Measurements from ENCODE around the gene PPIF. TPM values are rescaled to one million over a fixed set of nuclear protein-coding genes. Genes with fewer than 3 reads are reported as not detected.
"Not testable (repeated sequence)": the region's sequence is repeated elsewhere in the genome, so short reads cannot be mapped to it uniquely, and the experiment has no call there.

Gene PPIF
- total RNA-seq, 3 donors from 2014 or later: 54.6 to 88.5 (median 77.3) TPM

GRCh38 chr10:79329529-79329928, 17.7 kb upstream of the PPIF start:
- Histone ChIP-seq H3K9me3 (no peaks in the 10 kb centered on the region), H3K4me3 (no peak overlapping the region), H3K4me1 (ENCODE audit: low read depth) (no peaks in the 10 kb centered on the region), H3K36me3 (ENCODE audit: low read depth) (no peaks in the 10 kb centered on the region)
- intact Hi-C loops (cut with DNase I, micrococcal nuclease): no loop called here
- no peak for TF ChIP-seq CTCF (IDR thresholded peaks at IDR 0.05)
- DNase-seq (peak in 1 of 3 donors; percentile 40), ATAC-seq (peak; percentile 71)

DNA sequence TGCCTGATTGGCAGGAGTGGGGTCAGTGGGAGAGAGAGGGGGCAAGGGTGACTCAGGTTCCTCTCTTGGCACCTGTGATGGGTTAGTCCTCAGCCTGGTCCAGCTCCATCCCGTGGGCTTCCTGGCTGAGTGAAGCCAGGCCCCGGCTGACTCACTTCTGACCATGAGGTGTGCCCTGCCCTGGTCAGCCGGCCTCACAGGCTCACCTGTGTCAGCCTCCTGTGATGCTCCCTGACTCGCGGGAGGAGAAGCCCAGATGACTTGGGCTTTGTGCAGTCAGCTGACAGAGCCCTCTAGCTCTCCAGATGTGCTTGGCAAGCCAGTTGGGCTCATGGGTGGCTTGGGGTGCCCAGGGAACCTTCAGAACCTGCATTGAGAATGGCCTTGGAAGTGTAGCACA, 16.0 kb upstream of the PPIF start:
- TF ChIP-seq CTCF (IDR thresholded peaks at IDR 0.05): no peak
- peak; percentile 37 for ATAC-seq
- H3K9me3 ChIP-seq: no peaks in the 10 kb centered on the region
- intact Hi-C loops (cut with DNase I, micrococcal nuclease): no loop called here
- DNase-seq: peak in 1 of 3 donors; percentile 64
- no peaks in the 10 kb centered on the region for H3K4me1 ChIP-seq (ENCODE audit: low read depth)
- H3K36me3 ChIP-seq (ENCODE audit: low read depth): no peaks in the 10 kb centered on the region
- H3K4me3 ChIP-seq: no peak overlapping the region

- Histone ChIP-seq H3K4me1 (ENCODE audit: low read depth) (no peaks in the 10 kb centered on the region), H3K9me3 (no peaks in the 10 kb centered on the region), H3K36me3 (ENCODE audit: low read depth) (no peaks in the 10 kb centered on the region), H3K4me3 (no peak overlapping the region)
- DNase-seq: peak in 1 of 3 donors; percentile 63
- intact Hi-C loops (cut with DNase I, micrococcal nuclease): no loop called here
- TF ChIP-seq CTCF (IDR thresholded peaks at IDR 0.05): no peak
- peak; percentile 38 for ATAC-seq
Observed at GRCh38 chr10:79331709-79332108, 15.6 kb upstream of the PPIF start.

- DNase-seq; H3K4me3 ChIP-seq; ATAC-seq; intact Hi-C loops (cut with DNase I, micrococcal nuclease); H3K4me1 ChIP-seq (ENCODE audit: low read depth); H3K36me3 ChIP-seq (ENCODE audit: low read depth); H3K9me3 ChIP-seq: not testable (repeated sequence)
Observed at GRCh38 chr10:79332610-79333315, 14.5 kb upstream of the PPIF start.

DNA sequence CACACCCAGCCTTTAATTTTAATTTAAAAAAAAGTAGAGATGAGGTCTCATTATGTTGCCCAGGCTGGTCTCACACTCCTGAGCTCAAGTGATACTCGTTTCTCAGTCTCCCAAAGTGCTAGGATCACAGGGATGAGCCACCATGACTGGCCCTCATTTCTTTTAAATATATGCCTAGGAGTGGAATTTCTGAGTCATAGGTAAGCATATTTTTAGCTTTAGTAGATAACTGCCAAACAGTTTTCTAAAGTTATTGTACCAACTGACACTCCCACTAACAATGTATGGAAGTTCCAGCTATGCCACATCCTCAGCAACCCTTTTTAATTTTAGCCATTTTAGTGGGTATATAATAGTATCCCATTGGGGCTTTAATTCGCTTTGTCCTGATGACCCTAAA, 13.8 kb upstream of the PPIF start:
- no peaks in the 10 kb centered on the region for H3K9me3 ChIP-seq
- H3K4me3 ChIP-seq: no peak overlapping the region
- no peak for TF ChIP-seq CTCF (IDR thresholded peaks at IDR 0.05)
- intact Hi-C loops (cut with DNase I, micrococcal nuclease): no loop called here
- no peak for DNase-seq
- no peaks in the 10 kb centered on the region for H3K36me3 ChIP-seq (ENCODE audit: low read depth)
- H3K4me1 ChIP-seq (ENCODE audit: low read depth): no peaks in the 10 kb centered on the region
- no peak for ATAC-seq

DNA sequence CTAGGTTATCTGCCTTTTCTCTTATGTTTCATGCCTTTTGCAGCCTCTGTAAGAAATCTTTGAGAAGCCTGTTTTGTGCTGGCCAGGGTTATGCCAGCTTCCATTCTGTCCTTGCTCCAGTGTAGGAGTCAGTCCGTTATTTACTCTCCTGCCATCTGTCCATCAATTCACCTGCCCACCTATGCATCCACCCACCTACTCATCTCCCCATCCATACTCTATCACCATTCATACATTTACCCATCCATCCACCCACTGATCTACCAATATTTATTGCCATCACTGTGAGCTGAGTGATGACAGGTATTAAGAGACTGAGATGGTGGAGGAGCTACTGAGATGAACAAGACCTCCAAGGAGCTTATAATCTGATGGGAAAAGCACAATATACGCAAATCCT, 12.7 kb upstream of the PPIF start:
- ATAC-seq: no peak
- H3K36me3 ChIP-seq (ENCODE audit: low read depth): no peaks in the 10 kb centered on the region
- no peaks in the 10 kb centered on the region for H3K9me3 ChIP-seq
- no peak for TF ChIP-seq CTCF (IDR thresholded peaks at IDR 0.05)
- no peak overlapping the region for H3K4me3 ChIP-seq
- no peak for DNase-seq
- no peaks in the 10 kb centered on the region for H3K4me1 ChIP-seq (ENCODE audit: low read depth)
- intact Hi-C loops (cut with DNase I, micrococcal nuclease): no loop called here

Measured in mucosa of descending colon (tissue), 3 donors.